HCT116 (cell line): ENCODE data around the gene COG1. TPM values are rescaled to one million over a fixed set of nuclear protein-coding genes. Genes with fewer than 3 reads are reported as not detected.

Source experiments
- ATAC-seq: fragments of 200-7000 bp; cut with Tn5 transposase; 2 replicates; pipeline ENCODE4 v1.9.1; 2020; ENCODE audit warnings: mild to moderate bottlenecking, moderate library complexity
- BruUV-seq: library from RNA; stranded (reverse); fragments of 400-500 nt; replicated peaks from 2 replicates; lab custom pipeline; 2021; lab: Mats Ljungman, UMichigan
- CTCF ChIA-PET: fragments of 300-600 bp; sonication (Branson Sonifier 250); formaldehyde crosslinking; loops from one replicate; lab custom pipeline; 2021; ENCODE audit warnings: antibody characterized with exemption; lab: Charles Lee
- POLR2A ChIA-PET: fragments of 300-600, 350-600 bp; sonication (Branson Sonifier 250); formaldehyde crosslinking; loops from one replicate; lab custom pipeline; 2021; ENCODE audit warnings: antibody characterized with exemption; lab: Charles Lee
- RAD21 ChIA-PET, 2 experiments: fragments of 300-600 bp; sonication (Branson Sonifier 250); formaldehyde crosslinking; loops; one replicate each; lab custom pipeline; 2023; ENCODE audit warnings: low total read pairs in 2 of 2; ENCODE audit not compliant: uncharacterized antibody in 2 of 2, unreplicated experiment in 2 of 2, low non-redundant PET in 1 of 2; lab: Charles Lee
- DNase-seq: peaks from one replicate; pipeline ENCODE4 v3.0.0-alpha.2; 2010; ENCODE audit warnings: low read depth, low spot score
- H2AFZ ChIP-seq: fragments of 200-600 bp; shearing (Covaris generic), sonication (generic); 2 replicates; pipeline ENCODE4 v1.6.1; 2017; ENCODE audit warnings: low read depth, mixed run types, mixed read lengths, antibody characterized with exemption, low read length; ENCODE audit not compliant: poor library complexity, severe bottlenecking
- H3K27ac ChIP-seq: 2 replicates; pipeline ENCODE4 v1.5.1; 2012; ENCODE audit warnings: low read depth, low read length
- H3K27me3 ChIP-seq: fragments of 200-600 bp; sonication (generic); 2 replicates; pipeline ENCODE4 v1.6.1; 2016; ENCODE audit warnings: mixed run types, low read length, mixed read lengths; ENCODE audit not compliant: insufficient read depth
- H3K36me3 ChIP-seq, 2 experiments: fragments of 200-500 bp in 1 of 2; fragments of 200-600 bp in 1 of 2; sonication (Bioruptor generic) in 1 of 2; sonication (generic) in 1 of 2; 2 replicates each; pipeline versions ENCODE4 v1.5.1 to v1.6.1; 2014 to 2016; ENCODE audit warnings: low read length in 2 of 2, inconsistent platforms in 1 of 2, mixed read lengths in 1 of 2, mixed run types in 1 of 2; ENCODE audit not compliant: insufficient read depth in 2 of 2, control insufficient read depth in 1 of 2
- H3K4me1 ChIP-seq, 2 experiments: fragments of 200-600 bp in 1 of 2; sonication (generic) in 1 of 2; 2 replicates each; pipeline versions ENCODE4 v1.5.1 to v1.6.1; 2012 to 2017; ENCODE audit warnings: low read length in 2 of 2, inconsistent platforms in 1 of 2, mild to moderate bottlenecking in 1 of 2, mixed read lengths in 1 of 2, mixed run types in 1 of 2, moderate library complexity in 1 of 2; ENCODE audit not compliant: insufficient read depth in 2 of 2, control insufficient read depth in 1 of 2
- H3K4me2 ChIP-seq: fragments of 200-600 bp; sonication (generic); 2 replicates; pipeline ENCODE4 v1.6.1; 2017; ENCODE audit warnings: mixed run types, low read length, mixed read lengths
- H3K4me3 ChIP-seq, 2 experiments: fragments of 200-600 bp in 1 of 2; sonication (generic) in 1 of 2; replicated peaks in 1 of 2; 2 replicates each; pipeline ENCODE4 v1.5.1; 2011 to 2016; ENCODE audit warnings: low read length in 2 of 2, control low read depth in 1 of 2, low read depth in 1 of 2, mild to moderate bottlenecking in 1 of 2, mixed read lengths in 1 of 2, mixed run types in 1 of 2
- H3K79me2 ChIP-seq: fragments of 200-600 bp; sonication (generic); 2 replicates; pipeline ENCODE4 v1.6.1; 2017; ENCODE audit warnings: mild to moderate bottlenecking, mixed run types, low read length, moderate library complexity, mixed read lengths; ENCODE audit not compliant: insufficient read depth
- H3K9ac ChIP-seq: fragments of 200-600 bp; sonication (generic); 2 replicates; pipeline ENCODE4 v1.6.1; 2016; ENCODE audit warnings: low read length, mixed read lengths
- H3K9me2 ChIP-seq: fragments of 200-600 bp; sonication (generic), shearing (Covaris generic); 2 replicates; pipeline ENCODE4 v1.6.1; 2017; ENCODE audit warnings: mixed run types, mild to moderate bottlenecking, moderate library complexity; ENCODE audit not compliant: insufficient read depth
- H3K9me3 ChIP-seq, 2 experiments: fragments of 200-500 bp in 1 of 2; fragments of 200-600 bp in 1 of 2; sonication (Bioruptor generic) in 1 of 2; sonication (generic) in 1 of 2; 2 replicates each; pipeline ENCODE4 v1.6.1; 2014 to 2017; ENCODE audit warnings: low read length in 2 of 2, mixed read lengths in 2 of 2, inconsistent platforms in 1 of 2, low read depth in 1 of 2, mild to moderate bottlenecking in 1 of 2, mixed run types in 1 of 2, moderate library complexity in 1 of 2; ENCODE audit not compliant: control insufficient read depth in 1 of 2, insufficient read depth in 1 of 2
- H4K20me1 ChIP-seq: fragments of 200-600 bp; sonication (generic), shearing (Covaris generic); 2 replicates; pipeline ENCODE4 v1.6.1; 2017; ENCODE audit warnings: mixed run types, mild to moderate bottlenecking, moderate library complexity; ENCODE audit not compliant: insufficient read depth
- ATF3 ChIP-seq: IDR thresholded peaks from 2 replicates; pipeline ENCODE4 v1.6.1; 2012
- CEBPB ChIP-seq: IDR thresholded peaks from 2 replicates; pipeline ENCODE4 v1.6.1; 2012; ENCODE audit warnings: low read depth
- CTCF ChIP-seq, 3 experiments: fragments of 200-600 bp in 1 of 3; sonication (generic) in 1 of 3; IDR thresholded peaks in 2 of 3; conservative IDR thresholded peaks in 1 of 3; 2 replicates each; pipeline ENCODE4 v1.5.1; 2012 to 2017; ENCODE audit warnings: low read depth in 2 of 3, low read length in 2 of 3, antibody characterized with exemption in 1 of 3, borderline replicate concordance in 1 of 3, control low read depth in 1 of 3, mild to moderate bottlenecking in 1 of 3, mixed read lengths in 1 of 3, mixed run types in 1 of 3, moderate library complexity in 1 of 3; ENCODE audit not compliant: insufficient read depth in 1 of 3
- ELF1 ChIP-seq: IDR thresholded peaks from 2 replicates; pipeline ENCODE4 v1.6.1; 2012; ENCODE audit warnings: low read depth, borderline replicate concordance
- EZH2 ChIP-seq: fragments of 200-600 bp; sonication (generic); IDR thresholded peaks from 2 replicates; pipeline ENCODE4 v1.6.1; 2017; ENCODE audit warnings: antibody characterized with exemption, mixed run types
- EZH2phosphoT487 ChIP-seq: fragments of 200-600 bp; IDR thresholded peaks from 2 replicates; pipeline ENCODE4 v1.6.1; 2018; ENCODE audit warnings: antibody characterized with exemption, borderline replicate concordance
- FOSL1 ChIP-seq: IDR thresholded peaks from 2 replicates; pipeline ENCODE4 v1.6.1; 2012; ENCODE audit warnings: low read depth
- JUND ChIP-seq: IDR thresholded peaks from 2 replicates; pipeline ENCODE4 v1.6.1; 2012
- MAX ChIP-seq: IDR thresholded peaks from 2 replicates; pipeline ENCODE4 v1.6.1; 2012
- POLR2AphosphoS5 ChIP-seq: IDR thresholded peaks from 2 replicates; pipeline ENCODE4 v1.6.1; 2011; ENCODE audit warnings: mild to moderate bottlenecking, low read depth, low read length, moderate library complexity
- REST ChIP-seq: IDR thresholded peaks from 2 replicates; pipeline ENCODE4 v1.6.1; 2012; ENCODE audit warnings: low read depth
- SIN3A ChIP-seq: IDR thresholded peaks from 2 replicates; pipeline ENCODE4 v1.6.1; 2012; ENCODE audit warnings: low read depth
- SP1 ChIP-seq: IDR thresholded peaks from 2 replicates; pipeline ENCODE4 v1.6.1; 2012; ENCODE audit warnings: low read depth
- YY1 ChIP-seq: IDR thresholded peaks from 2 replicates; pipeline ENCODE4 v1.6.1; 2011; ENCODE audit warnings: low read length, low read depth, moderate library complexity, mild to moderate bottlenecking; ENCODE audit not compliant: insufficient replicate concordance; ENCODE audit errors: extremely low read depth
- ZNF274 ChIP-seq: fragments of 200-500 bp; sonication (Bioruptor generic); IDR thresholded peaks from 2 replicates; pipeline ENCODE4 v1.6.1; 2014; ENCODE audit warnings: mild to moderate bottlenecking, low read depth, low read length, inconsistent platforms
- intact Hi-C: fragments of 100-400 bp; cut with micrococcal nuclease; formaldehyde crosslinking; loops from 2 replicates; pipeline ENCODE4 v1.10.0; 2022
- total RNA-seq: library from RNA; stranded (reverse); gene quantifications from one replicate; pipeline ENCODE4 v1.2.1, GENCODE V29; 2021; ENCODE audit not compliant: unreplicated experiment

Gene COG1
- total RNA-seq, 1 experiment from 2014 or later = 44.6 TPM

GRCh38 chr17:73155410-73156165, 37.3 kb upstream of the COG1 start:
- peak overlapping the region; percentile 55 for H2AFZ ChIP-seq
- no peak overlapping the region for H3K9ac ChIP-seq
- no peak overlapping the region; a peak in 1 of 4 replicates for H3K4me3 ChIP-seq
- TF ChIP-seq ELF1 (no peak), ZNF274 (no peak), MAX (no peak), CEBPB (no peak), ATF3 (no peak), FOSL1 (no peak), CTCF (IDR thresholded peaks at IDR 0.05 in 2 of 3, conservative IDR thresholded peaks at IDR 0.05 in 1 of 3; ENCODE audit: borderline replicate concordance in 1 of 3, insufficient read depth in 1 of 3, low read depth in 2 of 3, low read length in 2 of 3) (no peak), YY1 (no peak), REST (no peak), SIN3A (no peak), EZH2 (no peak), EZH2phosphoT487 (no peak), JUND (no peak), POLR2AphosphoS5 (no peak), SP1 (no peak)
- peak overlapping the region; percentile 49 for H3K4me2 ChIP-seq
- peak; percentile 51; the same call in 1 of the 2 replicates for ATAC-seq
- H3K4me1 ChIP-seq = peaks cover 2 to 12% of the 10 kb centered on the region in 2 experiments; a peak in 2 of 4 replicates
- intact Hi-C loops = loop anchor here (1.0 kb wide), 2 partner anchors 169 to 427 kb away; no protein-coding TSS in a partner anchor
- H3K9me3 ChIP-seq = no peaks in the 10 kb centered on the region
- RAD21 ChIA-PET = interaction anchor here (0.7 to 2.1 kb wide), 6 partner anchors 169 to 599 kb away, joined by 3 to 31 read pairs (median 7); no protein-coding TSS in a partner anchor
- no peaks in the 10 kb centered on the region for H4K20me1 ChIP-seq
- H3K9me2 ChIP-seq = no peaks in the 10 kb centered on the region
- DNase-seq = no peak
- CTCF ChIA-PET = interaction anchor here (0.7 to 2.5 kb wide), 16 partner anchors 10 to 599 kb away, joined by 3 to 66 read pairs (median 4); partner anchors contain the start of genes COG1 and SSTR2
- POLR2A ChIA-PET = interaction anchor here (0.8 kb wide), 1 partner anchor 169 kb away, joined by 4 read pairs; no protein-coding TSS in a partner anchor
- no TSS peak for BruUV-seq
- H3K36me3 ChIP-seq = no peaks in the 10 kb centered on the region
- H3K79me2 ChIP-seq = no peaks in the 10 kb centered on the region
- no peak overlapping the region for H3K27ac ChIP-seq
- H3K27me3 ChIP-seq = no peaks in the 10 kb centered on the region
